ENCODE results near the gene PAK3.

- TF ChIP-seq CTCF (IDR thresholded peaks at IDR 0.05; ENCODE audit: low read depth, low read length) (peak; percentile 47), EZH2phosphoT487 (IDR thresholded peaks at IDR 0.05; ENCODE audit: low read depth) (no peak)
These were observed 68.7 kb downstream of the PAK3 start for GRCh38 chrX:111164728-111165127.

All from OCI-LY3 (cell line).